HCEC 1CT (cell line): Measurements from ENCODE around the gene HSPB1.
"Not testable (repeated sequence)": the region's sequence is repeated elsewhere in the genome, so short reads cannot be mapped to it uniquely, and the experiment has no call there.

Experiments used
- DNase-seq: peaks from one replicate; pipeline ENCODE4 v3.0.0-alpha.2; 2017

Gene HSPB1

DNA sequence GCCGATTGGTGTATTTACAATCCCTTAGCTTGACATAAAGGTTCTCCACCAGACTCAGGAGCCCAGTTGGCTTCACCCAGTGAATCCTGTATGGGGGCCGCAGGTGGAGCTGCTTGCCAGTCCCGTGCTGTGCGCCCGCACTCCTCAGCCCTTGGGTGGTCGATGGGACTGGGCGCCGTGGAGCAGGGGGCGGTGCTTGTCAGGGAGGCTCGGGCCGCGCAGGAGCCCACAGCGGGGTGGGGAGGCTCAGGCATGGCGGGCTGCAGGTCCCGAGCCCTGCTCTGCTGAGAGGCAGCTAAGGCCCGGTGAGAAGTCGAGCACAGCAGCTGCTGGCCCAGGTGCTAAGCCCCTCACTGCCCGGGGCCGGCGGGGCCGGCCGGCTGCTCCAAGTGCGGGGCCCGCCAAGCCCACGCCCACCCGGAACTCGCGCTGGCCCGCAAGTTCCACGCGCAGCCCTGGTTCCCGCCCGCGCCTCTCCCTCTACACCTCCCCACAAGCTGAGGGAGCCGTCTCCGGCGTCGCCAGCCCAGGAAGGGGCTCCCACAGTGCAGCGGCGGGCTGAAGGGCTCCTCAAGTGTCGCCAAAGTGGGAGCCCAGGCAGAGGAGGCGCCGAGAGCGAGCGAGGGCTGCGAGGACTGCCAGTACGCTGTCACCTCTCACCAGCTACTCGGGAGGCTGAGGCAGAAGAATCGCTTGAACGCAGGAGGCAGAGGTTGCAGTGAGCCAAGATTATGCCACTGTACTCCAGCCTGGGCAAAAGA lies 7.0 kb downstream of the HSPB1 start:
- not testable (repeated sequence) for DNase-seq

DNA sequence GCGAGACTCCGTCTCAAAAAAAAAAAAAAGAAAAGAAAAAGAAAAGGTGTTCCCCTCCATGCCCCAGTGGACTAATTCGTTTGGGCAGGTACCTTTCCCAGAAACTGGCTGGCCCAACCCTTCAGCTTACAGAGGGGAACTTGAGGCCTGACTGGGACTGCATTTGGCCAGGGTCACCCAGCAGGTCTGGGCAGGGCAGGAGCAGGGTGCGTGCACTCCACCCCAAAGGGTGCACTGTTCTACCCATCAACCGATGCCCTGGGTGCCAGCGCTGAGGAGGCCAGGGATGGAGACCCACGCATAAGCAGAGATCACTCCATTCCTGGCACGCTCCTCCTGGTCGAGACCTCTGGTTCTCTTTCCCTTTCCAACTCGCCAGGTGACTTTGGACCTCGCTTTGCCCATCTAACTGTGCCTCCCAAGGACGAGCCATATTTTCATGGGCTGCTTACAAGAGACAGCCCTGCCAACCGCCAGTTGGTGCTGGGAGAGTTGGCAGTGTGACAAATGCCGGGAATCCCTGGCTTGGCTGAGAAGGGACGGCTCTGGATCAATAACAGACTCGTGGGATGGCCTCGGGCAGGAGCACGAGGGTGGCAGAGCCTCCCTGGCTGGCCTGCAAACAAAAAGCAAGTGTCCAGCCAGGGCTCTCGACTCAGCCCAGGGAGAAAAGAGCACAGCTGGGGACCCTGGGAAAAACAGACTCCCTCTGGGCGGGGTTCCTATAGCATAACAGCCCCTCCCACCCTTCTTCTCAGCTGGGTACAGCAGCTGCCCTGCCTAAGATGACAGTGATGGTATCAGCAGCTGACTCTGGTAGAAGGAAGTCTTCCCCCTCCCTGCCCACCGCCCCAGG lies 7.9 kb downstream of the HSPB1 start:
- no peak for DNase-seq

- DNase-seq, result not testable (repeated sequence)
Observed at GRCh38 chr7:76311838-76312237, 9.4 kb downstream of the HSPB1 start.

GRCh38 chr7:76314042-76314721 lies 11.7 kb downstream of the HSPB1 start:
- DNase-seq, result peak; percentile 87

- DNase-seq, result not testable (repeated sequence)
Observed at GRCh38 chr7:76314740-76315139, 12.3 kb downstream of the HSPB1 start.

DNA sequence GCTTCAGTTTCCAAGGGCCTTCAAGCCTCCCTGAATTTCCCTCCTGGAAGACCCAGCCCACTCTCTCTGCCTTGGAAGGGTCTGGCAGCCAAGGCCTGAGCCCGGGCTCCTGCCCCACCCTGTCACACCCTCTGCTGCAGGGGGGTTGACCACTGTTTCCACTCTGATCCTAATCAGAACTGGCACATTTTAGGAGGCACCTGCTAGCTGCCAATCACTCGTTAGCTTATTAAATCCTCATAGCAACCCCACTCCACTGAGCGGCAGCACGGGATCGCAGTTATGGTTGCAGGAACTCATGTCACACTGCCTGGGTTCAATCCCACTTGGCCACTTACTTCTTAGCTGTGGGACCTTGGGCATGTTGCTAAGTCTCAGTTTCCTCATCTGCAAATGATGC lies 12.9 kb downstream of the HSPB1 start:
- DNase-seq, result no peak

DNA sequence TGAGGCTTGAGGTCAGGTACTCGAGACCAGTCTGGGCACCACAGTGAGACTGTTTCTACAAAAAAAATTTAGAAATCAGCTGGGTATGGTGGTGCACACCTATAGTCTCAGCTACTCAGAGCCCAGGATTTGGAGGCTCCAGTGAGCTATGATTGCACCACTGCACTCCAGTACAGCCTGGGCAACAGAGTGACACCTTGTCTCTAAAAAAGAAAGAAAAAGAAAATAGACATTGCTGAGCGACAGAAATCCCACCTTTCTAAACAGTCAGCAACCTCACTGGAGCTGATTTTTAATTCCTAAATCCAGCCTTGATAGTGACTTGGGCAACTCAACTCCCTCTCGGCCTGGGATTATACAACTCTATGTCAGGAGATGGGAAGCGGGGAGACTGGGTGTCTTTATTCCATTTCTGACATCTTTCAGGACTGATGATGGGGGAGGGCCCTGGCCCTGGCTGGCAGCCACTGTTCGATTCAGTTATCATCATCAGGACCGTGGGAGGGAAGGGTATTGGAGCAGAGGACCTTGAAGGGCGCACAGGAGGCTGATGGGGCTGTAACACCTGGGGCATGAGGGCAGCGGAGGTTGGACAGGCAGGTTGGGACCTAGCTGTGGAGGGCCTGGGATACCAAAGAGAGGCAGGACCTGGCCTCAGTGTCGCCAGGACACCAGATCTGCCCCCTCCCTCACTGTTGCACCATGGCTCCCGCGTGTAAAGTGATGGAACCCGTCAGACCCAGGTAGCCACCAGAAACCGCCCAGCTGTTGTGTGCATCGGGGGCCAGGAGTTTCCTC lies 14.7 kb downstream of the HSPB1 start:
- no peak for DNase-seq

DNA sequence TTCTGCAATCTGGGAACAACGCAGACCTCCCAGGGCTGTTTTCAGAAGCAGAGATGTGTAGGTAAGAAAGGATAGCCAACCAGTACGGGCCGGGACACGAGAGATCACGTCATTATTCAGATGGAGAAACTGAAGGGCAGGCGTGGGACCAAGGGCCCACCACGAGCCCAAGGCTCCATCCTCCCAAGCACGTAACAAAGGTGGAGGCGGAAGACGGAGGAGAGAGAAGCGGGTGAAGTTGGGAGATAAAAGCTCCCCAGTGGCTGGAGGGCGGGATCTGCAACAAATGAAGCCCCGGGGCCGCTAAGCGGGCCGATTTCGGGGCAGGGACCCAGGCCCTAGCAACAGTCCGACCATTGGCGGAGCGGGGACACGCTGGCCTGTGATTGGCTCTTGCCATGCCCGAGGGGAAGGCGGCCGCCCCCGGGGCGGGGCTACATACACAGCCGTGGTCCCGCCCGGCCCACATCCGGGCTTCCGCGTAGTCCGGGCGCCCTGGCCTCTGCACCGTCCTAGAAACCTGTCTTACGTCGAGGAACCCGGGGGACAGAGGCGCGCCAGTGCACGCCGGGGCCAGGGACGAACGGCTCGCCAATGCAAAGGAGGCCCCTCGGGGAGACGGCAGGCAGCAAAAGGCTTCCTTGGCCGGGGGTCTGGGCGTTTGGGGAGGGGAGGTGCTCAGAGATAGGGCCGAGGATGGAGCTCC lies 15.5 kb downstream of the HSPB1 start:
- DNase-seq, result peak; percentile 97

GRCh38 chr7:76318488-76319353 lies 16.2 kb downstream of the HSPB1 start:
- DNase-seq, result peak; percentile 93

- DNase-seq, result no peak
Observed at GRCh38 chr7:76325092-76325491, 22.6 kb downstream of the HSPB1 start.

DNA sequence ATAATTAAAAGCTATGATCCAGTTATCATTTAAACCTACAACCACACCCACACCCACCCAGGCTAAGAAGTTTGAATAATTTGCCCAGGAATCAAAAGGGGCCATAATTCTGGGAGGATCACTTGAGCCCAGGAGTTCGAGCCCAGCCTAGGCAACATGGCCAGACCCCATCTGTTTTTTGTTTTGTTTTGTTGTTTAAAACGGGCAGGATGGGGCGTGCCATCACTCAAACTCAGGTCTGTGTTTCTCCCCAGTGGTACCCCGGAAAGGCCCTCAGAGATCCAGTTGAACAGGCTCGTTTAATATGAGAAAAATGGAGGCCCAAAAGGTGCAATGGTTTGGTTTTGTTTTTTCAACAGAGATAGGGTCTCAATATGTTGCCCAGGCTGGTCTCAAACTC lies 23.3 kb downstream of the HSPB1 start:
- DNase-seq, result no peak

DNA sequence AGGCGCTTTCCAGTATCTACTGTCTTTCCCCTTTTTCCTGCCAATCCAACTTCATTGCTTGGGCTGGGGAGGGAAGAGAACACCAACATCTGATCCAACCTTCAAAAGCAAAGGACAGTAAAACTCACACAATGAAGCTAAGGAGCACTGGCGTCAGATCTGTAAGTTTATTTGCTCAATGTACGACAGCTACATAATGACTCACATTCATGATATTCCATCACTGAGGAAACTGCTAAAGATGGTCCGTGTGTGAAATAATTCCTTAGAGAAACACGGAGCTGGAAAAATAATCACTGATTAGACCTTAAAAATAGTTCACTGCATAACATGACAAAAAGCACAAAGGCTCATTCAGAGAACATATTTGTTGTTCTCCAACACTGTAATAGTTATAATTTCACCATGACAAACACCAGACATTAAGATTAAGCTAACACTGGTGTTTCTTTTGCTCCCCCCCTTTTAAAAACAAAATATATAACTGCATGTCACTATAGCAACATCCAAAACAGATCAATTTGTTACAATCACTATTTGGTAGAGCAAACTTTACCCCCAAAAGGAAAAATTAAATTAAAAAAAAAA lies 24.3 kb downstream of the HSPB1 start:
- DNase-seq, result peak; percentile 63

DNA sequence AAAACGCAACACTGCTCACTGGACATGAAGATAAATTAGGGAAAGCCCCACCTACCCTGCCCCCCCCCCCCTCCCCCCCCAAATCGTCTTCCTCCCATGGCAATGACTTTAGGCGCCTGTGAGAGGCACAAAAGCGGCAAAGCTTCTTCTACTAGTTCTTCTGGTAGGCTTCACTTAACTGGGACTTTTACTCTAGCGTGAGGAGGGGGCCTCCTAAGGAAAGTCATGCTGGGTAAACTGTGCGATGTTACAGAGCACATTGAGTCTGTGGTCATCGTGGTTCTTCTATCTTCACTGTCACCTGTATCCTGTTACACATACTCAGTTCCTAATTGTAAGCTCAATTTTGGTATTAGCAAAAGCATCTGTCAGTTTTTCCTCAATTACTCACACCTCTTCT lies 25.1 kb downstream of the HSPB1 start:
- no peak for DNase-seq

DNA sequence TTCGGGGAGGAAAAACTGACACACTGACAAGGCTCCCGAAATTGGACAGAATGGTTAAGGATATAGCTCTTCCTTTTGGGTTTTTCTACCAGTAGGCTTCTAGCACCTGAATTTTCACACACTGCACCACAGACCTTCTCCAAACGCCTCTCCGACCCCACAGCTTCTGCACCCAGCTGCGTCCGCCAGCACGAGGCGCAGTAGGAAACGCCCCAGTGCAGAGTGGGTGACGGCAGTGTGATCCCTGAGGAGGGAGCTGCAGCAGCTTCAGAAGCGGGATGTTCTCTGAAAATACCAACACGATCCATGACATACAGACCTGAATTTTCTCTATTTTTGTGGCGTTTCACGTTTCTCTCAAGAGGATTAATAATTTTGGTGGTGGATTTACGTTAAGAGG lies 25.9 kb downstream of the HSPB1 start:
- no peak for DNase-seq

DNA sequence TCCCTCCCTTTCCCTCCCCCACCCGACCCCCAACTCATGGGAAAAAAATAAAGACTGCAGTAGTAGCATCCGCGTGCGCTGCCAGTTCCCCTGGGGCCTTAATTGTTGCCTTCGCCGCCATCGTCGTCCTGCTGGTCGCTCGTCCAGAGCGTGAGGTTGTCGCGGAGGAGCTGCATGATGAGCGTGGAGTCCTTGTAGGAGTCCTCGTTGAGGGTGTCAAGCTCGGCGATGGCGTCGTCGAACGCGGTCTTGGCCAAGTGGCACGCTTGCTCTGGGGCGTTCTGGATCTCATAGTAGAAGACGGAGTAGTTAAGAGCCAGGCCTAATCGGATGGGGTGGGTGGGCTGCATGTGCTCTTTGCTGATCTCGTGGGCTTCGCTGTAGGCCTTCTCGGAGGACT lies 27.0 kb downstream of the HSPB1 start:
- DNase-seq, result no peak

GRCh38 chr7:76330261-76330660 lies 27.8 kb downstream of the HSPB1 start:
- DNase-seq, result no peak

DNA sequence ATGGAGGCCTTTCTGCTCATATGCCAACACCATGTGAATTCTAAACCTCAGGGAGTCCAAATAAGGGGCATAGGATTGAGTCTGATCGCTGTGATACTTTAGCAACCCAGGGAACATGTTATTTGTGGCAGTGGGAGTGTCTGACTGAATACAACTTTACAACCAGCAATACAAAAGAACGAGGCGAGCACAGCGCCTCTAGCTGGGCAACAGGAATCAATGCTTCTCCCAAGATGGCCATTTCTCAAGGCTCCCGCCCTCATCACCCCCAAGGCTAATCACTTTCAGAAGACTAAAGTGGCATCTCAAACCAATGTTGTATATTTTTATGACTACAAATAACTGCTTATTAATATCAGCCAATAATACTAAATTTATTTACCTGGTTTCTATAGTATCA lies 28.2 kb downstream of the HSPB1 start:
- DNase-seq, result no peak

GRCh38 chr7:76332078-76332477 lies 29.6 kb downstream of the HSPB1 start:
- no peak for DNase-seq

DNA sequence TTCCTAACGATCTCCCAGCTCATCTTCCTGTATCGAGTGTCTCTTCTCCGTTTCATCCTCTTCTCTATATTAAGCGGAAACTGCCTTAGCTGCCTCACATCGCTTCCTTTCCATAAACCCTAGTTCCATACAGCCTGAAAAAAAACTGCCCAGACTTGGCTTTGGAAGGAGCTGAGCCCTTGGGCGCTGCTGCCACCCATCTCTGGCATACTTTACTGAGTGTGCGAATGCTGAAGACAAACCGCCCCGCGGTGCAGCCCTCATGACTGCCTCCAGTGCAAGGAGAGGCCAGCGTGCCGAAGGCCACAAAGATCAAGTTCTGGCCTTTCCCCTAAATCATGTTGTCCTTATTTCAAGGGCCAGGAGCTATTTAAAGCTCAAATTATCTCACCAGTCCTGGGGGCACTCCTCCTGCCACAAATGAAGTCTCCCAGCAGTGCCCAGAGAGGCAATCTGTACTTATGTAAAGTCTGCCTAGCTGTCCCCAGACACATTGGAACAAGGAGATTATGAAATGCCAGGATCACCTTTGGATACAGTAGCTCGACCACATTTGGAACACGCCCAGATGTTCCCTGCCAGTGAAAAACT lies 31.1 kb downstream of the HSPB1 start:
- DNase-seq, result no peak

GRCh38 chr7:76334320-76334967 lies 32.0 kb downstream of the HSPB1 start:
- no peak for DNase-seq
